A549 treated with AZD9567 at 1 μM for 4 hours (cell line): ENCODE results near the gene SAA4. TPM values are rescaled to one million over a fixed set of nuclear protein-coding genes. Genes with fewer than 3 reads are reported as not detected.

Experiments
- total RNA-seq: library from RNA; stranded (reverse); fragments of 200-300 nt; extraction: Qiagen RNA extraction; gene quantifications from 5 replicates; pipeline ENCODE4 v1.2.3, GENCODE V29; 2022; ENCODE audit not compliant: insufficient read depth

Gene SAA4
- not detected in 5 replicates for total RNA-seq

DNA sequence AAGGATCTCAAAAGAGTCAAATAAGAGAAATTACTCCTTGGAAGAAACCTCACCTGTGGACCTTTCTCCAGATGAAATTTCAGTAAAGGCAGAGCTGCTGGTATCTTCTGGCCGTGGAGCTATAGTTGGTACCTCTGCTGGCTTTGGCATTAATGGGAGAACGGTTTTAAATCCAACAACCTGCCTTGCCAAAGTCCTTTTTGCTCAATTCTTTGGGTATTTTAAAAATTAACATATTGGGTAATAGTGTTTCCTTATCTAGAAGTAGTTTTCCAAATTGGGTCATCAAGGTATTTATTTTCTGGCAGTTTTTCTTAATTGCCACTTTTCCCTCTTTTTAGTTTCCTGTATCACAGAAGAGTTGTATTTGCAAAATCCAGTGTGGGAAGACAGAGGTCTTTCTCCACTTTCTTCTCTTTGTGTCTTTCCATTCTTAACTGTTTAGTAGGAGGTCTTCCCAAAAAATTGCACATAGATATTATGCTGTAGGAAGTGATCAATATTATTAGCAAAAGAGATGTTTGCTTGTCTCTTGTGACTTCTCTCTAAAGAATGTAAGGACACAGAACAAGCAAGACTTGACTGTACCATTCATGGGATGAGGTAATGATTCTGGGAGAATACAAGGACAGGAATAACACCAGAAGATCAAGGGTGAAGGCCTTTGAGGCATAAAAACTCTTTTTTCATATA is at the start of gene SAA4:
Gene SAA4, minus strand, starts transcription at position 139 of the 693 bp plus-strand sequence. CDS start 876 bp downstream, outside the sequence.

DNA sequence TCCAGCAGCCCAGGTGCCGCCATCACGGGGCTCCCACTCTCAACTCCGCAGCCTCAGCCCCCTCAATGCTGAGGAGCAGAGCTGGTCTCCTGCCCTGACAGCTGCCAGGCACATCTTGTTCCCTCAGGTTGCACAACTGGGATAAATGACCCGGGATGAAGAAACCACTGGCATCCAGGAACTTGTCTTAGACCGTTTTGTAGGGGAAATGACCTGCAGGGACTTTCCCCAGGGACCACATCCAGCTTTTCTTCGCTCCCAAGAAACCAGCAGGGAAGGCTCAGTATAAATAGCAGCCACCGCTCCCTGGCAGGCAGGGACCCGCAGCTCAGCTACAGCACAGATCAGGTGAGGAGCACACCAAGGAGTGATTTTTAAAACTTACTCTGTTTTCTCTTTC is 29.3 kb upstream of the SAA4 start, which contains the start of gene SAA1:
Gene SAA1, plus strand, starts transcription at position 316 of the 400 bp plus-strand sequence. CDS start 624 bp downstream, outside the sequence.

GRCh38 chr11:18248561-18248960 is 12.0 kb upstream of the SAA4 start, which contains the start of gene SAA2:
Gene SAA2, minus strand, starts transcription at chr11:18248668. Its CDS starts 657 bp downstream, at chr11:18248011.

Other genes with a start within 250 kb of the SAA4 start
- gene SERGEF, start 223.8 kb downstream of the SAA4 start, total RNA-seq = 14.2 to 20.6 TPM (median 16.7 TPM) in 5 replicates
- 0.05 to 0.07 TPM (median 0.05 TPM) in 4 of 5 replicates, not detected in the other for gene TPH1, start 190.5 kb downstream of the SAA4 start, total RNA-seq
- 37.9 to 50.3 TPM (median 38.9 TPM) in 5 replicates for gene SAAL1, start 130.7 kb downstream of the SAA4 start, total RNA-seq
- 0.08 TPM in 1 of 5 replicates, not detected in the others for gene MRGPRX3, start 104.2 kb downstream of the SAA4 start, total RNA-seq
- not detected in 5 replicates for gene MRGPRX4, start 64.0 kb downstream of the SAA4 start, total RNA-seq
- 0.17 to 0.21 TPM in 2 of 5 replicates, not detected in the others for gene SAA2, start 11.9 kb upstream of the SAA4 start, total RNA-seq
- 1.5 to 2.9 TPM (median 1.7 TPM) in 4 of 5 replicates, not detected in the other for gene SAA1, start 29.5 kb upstream of the SAA4 start, total RNA-seq
- 13.2 to 19.0 TPM (median 14.6 TPM) in 5 replicates for gene HPS5, start 85.3 kb upstream of the SAA4 start, total RNA-seq
- 32.1 to 39.4 TPM (median 33.5 TPM) in 5 replicates for gene GTF2H1, start 85.8 kb upstream of the SAA4 start, total RNA-seq
- gene LDHA, start 157.8 kb upstream of the SAA4 start, total RNA-seq = 2,564 to 4,313 TPM (median 3,078 TPM) in 5 replicates
- 0.10 to 0.15 TPM (median 0.15 TPM) in 3 of 5 replicates, not detected in the others for gene LDHC, start 175.5 kb upstream of the SAA4 start, total RNA-seq
- not detected in 5 replicates for gene LDHAL6A, start 219.1 kb upstream of the SAA4 start, total RNA-seq